GM19397 (cell line): ENCODE results near the gene SIRPB2.
A peak's percentile ranks its signal among the peaks of the same experiment; 100 is the strongest.

Experiments used
- ATAC-seq: cut with Tn5 transposase; IDR thresholded peaks from one replicate; pipeline ENCODE4 v1.9.1; 2021; ENCODE audit warnings: mild to moderate bottlenecking, moderate library complexity; ENCODE audit not compliant: unreplicated experiment

SIRPB2 gene

DNA sequence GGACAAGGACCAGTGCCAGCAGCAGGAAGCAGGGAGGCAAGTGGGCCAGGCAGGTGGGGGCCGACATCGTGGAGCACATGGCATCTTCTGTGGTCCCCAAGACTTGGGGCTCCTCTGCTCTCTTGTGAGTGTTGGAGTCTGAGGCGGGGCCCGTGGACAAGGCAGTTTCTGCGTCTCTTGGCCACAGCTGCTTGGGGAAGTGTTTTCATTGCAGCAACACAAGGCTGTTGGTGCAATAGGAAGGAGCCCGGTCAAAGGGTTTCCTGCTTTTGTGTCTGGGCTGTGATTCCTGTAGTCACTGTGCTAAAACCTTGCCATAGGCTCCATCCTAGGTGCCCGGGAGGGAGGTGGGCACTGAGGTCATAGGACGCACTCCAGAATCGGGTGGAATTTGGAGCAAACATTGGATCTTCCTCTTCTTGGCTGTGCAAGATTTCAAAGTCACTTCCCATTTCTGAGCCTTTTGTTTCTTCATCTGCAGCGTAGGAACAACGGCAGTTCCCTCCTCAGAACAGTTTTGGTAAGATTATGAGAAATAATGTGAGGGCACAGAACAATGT lies at the start of gene SIRPB2:
SIRPB2 (minus strand) TSS at position 140 of the 560 bp plus-strand sequence; CDS start at position 79, 61 bp downstream.
- ATAC-seq: no peak

DNA sequence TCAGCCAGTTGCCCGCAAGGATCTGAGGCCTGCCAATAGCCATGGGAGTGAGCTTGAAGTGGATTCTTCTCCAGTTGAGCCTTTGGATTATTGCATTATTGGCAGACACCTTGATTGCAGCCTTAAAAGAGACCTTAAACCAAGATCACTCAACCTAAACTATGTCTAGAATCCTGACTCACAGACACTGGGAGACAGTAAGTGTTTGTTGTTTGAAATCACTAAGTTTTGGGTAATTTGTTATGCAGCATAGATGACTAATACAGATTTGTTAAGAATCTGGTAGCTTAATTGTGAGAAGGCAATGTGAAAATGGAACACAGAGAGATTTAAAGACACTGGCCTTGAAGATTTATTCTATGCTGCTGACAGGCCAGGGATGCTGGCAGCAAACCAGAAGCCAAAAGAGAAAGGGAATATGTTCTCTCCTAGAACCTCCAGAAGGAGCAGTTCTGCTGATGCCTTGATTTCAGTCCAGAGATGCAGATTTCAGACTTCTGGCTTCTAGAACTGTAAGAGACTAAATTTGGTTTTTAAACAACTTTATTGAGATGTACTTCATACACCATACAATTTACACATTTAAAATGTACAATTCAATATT lies 48.7 kb upstream of the SIRPB2 start:
- ATAC-seq: no peak

- no peak for ATAC-seq
These were observed 47.4 kb upstream of the SIRPB2 start for GRCh38 chr20:1538655-1539054.

GRCh38 chr20:1537731-1538058 lies 46.5 kb upstream of the SIRPB2 start:
- ATAC-seq: no peak

GRCh38 chr20:1536893-1537730 lies 45.9 kb upstream of the SIRPB2 start:
- ATAC-seq: no peak

DNA sequence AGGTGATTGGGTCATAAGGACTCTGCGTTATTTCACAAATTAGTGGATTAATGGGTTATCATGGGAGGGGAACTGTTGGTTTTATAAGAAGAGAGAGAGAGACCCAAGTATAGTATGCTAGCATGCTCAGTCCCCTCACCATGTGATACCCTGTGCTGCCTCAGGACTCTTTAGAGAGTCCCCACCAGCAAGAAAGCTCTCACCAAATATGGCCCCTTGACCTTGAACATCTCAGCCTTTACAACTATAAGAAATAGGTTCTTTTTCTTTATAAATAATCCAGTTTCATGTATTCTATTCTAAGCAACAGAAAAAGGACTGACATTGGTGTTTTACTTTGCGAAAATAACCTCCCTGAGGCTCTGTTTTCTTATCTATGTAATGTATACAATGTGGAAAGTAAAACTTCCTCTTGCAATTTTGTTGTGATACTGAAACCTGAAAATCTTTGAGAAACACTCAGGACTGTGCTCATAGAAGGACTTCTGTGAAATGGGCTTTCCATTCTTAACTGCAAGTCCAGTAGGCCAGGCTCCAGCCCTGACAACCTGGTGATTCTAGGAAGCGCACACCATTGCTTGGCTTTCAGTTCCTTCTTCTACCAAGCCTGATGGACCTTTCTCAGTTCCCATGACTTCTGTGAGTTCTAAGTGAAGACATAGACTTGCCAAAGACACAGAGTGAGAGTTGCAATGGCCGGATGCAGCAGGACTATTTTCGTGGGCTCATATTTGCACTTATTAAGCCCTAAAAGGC lies 44.4 kb upstream of the SIRPB2 start:
- peak; percentile 89 for ATAC-seq

DNA sequence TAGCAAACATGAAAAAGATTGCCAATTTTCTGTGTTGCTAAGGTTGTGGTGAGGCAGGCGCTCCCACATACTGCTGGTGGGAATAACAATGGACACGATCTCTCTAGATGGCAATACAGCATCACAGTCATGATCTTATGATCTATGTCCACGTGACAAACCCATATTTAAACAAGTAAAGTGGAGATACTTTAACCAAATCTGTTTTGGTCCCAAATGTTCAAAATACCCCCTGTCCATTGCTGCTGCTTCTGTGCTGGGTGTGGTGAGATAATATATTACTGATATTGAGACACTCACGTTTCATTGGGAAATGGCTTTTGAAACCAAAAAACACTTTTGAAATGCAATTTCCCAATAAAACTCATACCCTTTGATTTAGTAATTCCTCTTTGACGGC lies 43.3 kb upstream of the SIRPB2 start:
- no peak for ATAC-seq

GRCh38 chr20:1533059-1533458 lies 41.8 kb upstream of the SIRPB2 start:
- ATAC-seq: no peak

- ATAC-seq: no peak
These were observed 37.6 kb upstream of the SIRPB2 start for GRCh38 chr20:1528811-1529210.

DNA sequence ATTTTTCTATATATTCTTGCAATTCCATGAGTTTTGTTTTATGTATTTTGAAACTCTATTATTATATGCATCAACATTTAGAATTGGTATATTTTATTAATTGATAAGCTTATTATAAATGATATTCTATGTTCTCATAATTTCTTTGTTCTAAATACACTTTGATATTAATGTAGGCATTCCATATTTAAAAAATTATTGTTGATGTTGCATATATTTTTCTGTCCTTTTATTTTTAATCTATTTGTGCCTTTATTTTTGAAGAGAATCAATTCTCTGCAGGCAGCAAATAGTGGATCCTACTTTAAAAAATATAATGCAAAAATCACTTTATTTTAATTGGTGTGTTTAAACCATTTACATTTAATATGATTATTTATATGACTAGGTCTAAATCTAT lies 36.7 kb upstream of the SIRPB2 start:
- no peak for ATAC-seq

- no peak for ATAC-seq
These were observed 35.7 kb upstream of the SIRPB2 start for GRCh38 chr20:1526896-1527295.

DNA sequence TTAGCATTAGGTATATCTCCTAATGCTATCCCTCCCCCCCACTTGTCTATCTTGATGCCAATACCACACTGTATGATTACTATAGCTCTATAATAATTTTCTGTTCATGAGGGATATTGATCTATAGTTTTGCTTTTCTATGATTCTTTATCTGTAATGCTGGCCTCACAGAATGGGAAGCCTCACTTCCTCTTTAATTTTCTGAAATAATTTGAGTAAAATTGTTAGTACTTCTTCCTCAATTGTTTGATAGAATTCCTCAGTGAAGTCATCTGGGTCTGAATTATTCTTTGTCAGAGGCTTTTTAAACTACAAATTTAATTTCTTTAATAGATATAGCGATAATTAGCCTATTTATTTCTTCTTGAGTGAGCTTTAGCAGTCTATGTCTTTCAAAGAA lies 35.1 kb upstream of the SIRPB2 start:
- no peak for ATAC-seq

GRCh38 chr20:1524004-1524403 lies 32.8 kb upstream of the SIRPB2 start:
- ATAC-seq: no peak

DNA sequence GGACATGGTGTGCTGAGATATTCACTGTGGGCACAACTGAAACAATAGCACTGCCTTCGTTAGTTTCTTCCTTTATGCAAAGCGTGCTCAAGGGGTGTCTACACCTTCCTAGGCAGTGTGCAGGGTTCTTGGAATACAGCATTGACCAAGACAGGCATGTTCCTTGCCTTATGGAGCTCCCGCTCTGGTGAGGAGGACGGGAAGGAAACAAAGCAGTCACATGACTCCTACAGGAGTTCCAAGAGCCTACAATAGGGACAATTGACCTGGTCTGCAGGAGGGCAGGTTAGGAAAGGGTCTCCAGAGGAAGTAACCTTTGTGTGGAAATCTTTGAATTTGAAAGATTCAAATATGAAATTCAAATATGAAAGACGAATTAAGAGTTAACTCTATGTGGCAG lies 25.8 kb upstream of the SIRPB2 start:
- ATAC-seq: no peak

DNA sequence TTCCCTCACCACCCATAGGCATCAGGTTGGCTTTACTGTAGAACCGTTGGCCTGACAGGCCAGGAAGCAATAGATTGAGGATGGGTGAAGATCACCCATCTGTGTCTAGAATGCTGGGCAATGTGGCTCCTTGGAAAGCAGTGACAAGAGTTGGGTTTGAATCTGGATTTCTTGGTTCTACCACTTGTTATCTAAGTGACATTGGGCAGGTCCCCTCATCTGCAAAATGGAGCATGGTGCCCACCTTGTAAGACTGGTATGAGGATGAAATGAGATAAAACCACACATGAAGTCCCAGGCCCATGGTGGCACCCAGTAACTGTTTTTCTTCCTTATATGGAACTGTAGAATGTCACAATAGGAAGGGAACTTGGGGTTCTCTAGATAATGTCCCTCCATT lies 22.6 kb upstream of the SIRPB2 start:
- no peak for ATAC-seq

GRCh38 chr20:1509237-1509636 lies 18.0 kb upstream of the SIRPB2 start:
- no peak for ATAC-seq

- ATAC-seq: no peak
These were observed 17.4 kb upstream of the SIRPB2 start for GRCh38 chr20:1508574-1508973.

DNA sequence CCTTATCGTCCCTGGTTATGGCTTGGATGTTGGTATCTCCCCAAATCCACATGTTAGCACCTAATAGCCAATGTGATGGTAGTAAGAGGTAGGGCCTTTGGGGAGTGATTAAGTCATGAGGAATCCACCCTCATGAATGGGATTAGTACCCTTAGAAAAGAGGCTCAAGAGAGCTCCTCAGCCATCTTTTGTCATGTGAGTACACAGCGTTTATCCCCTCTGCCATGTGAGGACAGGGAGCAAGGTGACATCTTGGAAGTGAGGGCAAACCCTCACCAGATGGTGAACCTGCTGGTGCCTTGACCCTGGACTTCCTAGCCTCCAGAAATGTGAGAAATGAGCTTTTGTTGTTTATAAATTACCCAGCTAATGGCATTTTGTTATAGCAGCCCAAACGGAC lies 16.1 kb upstream of the SIRPB2 start:
- no peak for ATAC-seq

DNA sequence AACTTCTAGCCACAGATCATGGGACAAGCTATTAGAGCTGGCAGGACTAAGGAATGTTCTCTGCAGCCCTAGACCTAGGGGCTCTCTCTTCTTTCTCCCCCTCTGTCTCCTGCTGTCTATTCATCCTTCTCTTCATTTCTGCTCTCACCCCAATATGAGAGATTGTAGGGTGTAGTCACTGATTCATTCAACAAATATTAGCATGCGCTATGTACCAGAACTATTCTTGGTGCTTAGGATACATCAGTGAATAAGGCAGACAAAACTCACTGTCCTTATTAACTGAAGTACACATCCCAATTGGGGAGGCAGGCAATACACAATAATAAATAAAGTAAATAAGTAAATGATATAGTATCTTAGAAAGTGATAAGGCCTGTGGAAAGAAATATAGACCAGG lies 14.7 kb upstream of the SIRPB2 start:
- ATAC-seq: no peak

DNA sequence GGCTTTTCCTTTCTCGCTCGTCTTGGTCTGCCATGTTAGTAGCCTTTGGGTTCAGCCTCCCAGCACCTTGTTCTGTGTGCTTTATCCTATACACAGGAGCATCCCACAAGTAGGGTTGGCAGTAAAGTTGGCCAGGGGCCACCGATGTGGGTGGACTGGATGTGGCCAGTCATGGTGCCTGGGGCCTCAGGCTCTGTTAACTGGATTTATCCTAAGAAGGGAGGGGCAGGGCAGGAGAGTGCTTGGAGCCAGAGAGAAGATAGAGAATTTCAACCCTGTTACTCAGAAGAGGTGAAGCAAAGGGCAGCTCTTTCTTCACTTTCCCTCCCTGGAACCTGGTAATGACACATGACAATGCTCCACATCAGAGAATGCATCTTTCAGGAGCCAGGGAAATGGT lies 14.1 kb upstream of the SIRPB2 start:
- ATAC-seq: no peak

- peak; percentile 96 for ATAC-seq
These were observed 12.5 kb upstream of the SIRPB2 start for GRCh38 chr20:1503564-1504227.
